ENCODE data around the gene ELOB.

- TF ChIP-seq POLR2A (IDR thresholded peaks at IDR 0.05; ENCODE audit: low read depth, low read length) (no peak), TAF1 (IDR thresholded peaks at IDR 0.05; ENCODE audit: borderline replicate concordance, low read depth, low read length) (no peak)
Observed at GRCh38 chr16:2806286-2806685, 29.2 kb upstream of the ELOB start.
